Prostate gland (tissue), 2 donors: ENCODE measurements around the gene CADPS.

Source experiments
- POLR2A ChIP-seq: fragments of 450-650 bp; IDR thresholded peaks from one replicate; pipeline ENCODE4 v1.6.1; 2016; ENCODE audit warnings: antibody characterized with exemption, mild to moderate bottlenecking
- POLR2AphosphoS5 ChIP-seq: sonication (generic); formaldehyde crosslinking; IDR thresholded peaks from one replicate; pipeline ENCODE4 v1.6.1; 2017; ENCODE audit warnings: antibody characterized with exemption
- TF ChIP-seq, protein P1 (sequence below), 4 experiments: fragments of 200-600 bp in 2 of 4; fragments of 450-650 bp in 2 of 4; sonication (generic) in 2 of 4; IDR thresholded peaks; 1 replicate in 3 of 4; 2 replicates in 1 of 4; pipeline ENCODE4 v1.5.1; 2016 to 2019; ENCODE audit warnings: antibody characterized with exemption in 4 of 4, mild to moderate bottlenecking in 2 of 4, moderate library complexity in 2 of 4

DNA sequence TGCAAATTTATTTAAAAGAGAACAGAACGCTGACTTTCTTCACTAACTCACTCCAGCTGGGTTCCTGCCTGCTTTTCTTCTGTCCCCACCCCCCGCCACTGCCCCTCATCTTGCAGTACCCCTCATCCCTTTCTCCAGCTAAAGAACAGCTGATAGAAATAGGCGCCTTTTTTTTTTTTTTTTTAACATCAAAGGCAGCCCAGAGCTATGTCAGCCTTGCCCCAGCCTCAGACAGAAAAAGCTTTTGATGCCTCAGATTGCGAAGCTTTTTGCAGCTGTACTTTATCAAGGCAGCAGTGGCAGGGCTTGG is 1.8 kb downstream of the CADPS start:
- TF ChIP-seq, protein P1, sequence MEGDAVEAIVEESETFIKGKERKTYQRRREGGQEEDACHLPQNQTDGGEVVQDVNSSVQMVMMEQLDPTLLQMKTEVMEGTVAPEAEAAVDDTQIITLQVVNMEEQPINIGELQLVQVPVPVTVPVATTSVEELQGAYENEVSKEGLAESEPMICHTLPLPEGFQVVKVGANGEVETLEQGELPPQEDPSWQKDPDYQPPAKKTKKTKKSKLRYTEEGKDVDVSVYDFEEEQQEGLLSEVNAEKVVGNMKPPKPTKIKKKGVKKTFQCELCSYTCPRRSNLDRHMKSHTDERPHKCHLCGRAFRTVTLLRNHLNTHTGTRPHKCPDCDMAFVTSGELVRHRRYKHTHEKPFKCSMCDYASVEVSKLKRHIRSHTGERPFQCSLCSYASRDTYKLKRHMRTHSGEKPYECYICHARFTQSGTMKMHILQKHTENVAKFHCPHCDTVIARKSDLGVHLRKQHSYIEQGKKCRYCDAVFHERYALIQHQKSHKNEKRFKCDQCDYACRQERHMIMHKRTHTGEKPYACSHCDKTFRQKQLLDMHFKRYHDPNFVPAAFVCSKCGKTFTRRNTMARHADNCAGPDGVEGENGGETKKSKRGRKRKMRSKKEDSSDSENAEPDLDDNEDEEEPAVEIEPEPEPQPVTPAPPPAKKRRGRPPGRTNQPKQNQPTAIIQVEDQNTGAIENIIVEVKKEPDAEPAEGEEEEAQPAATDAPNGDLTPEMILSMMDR (IDR thresholded peaks at IDR 0.05): no peak
- TF ChIP-seq POLR2A: no peak
- no peak for TF ChIP-seq POLR2AphosphoS5
